Transverse colon (tissue), 4 donors: ENCODE results near the gene UNC119. TPM values are rescaled to one million over a fixed set of nuclear protein-coding genes. Genes with fewer than 3 reads are reported as not detected.

Experiments used
- DNase-seq: peaks from one replicate; pipeline ENCODE4 v3.0.0-alpha.2; 2019
- H3K27ac ChIP-seq, 4 donors: fragments of 200-600 bp; sonication (generic); 2 replicates each; pipeline ENCODE4 v1.5.1; 2016 to 2018; ENCODE audit warnings: inconsistent platforms in 4 of 4
- H3K27me3 ChIP-seq: fragments of 200-600 bp; sonication (generic); 2 replicates; pipeline ENCODE4 v1.5.1; 2017; ENCODE audit warnings: inconsistent platforms
- H3K36me3 ChIP-seq, 4 donors: fragments of 200-600 bp; sonication (generic); 2 replicates each; pipeline ENCODE4 v1.5.1; 2017 to 2019; ENCODE audit warnings: inconsistent platforms in 4 of 4
- H3K4me1 ChIP-seq, 4 donors: fragments of 200-600 bp; sonication (generic); 2 replicates each; pipeline ENCODE4 v1.5.1; 2017 to 2020; ENCODE audit warnings: inconsistent platforms in 4 of 4
- H3K4me3 ChIP-seq, 4 donors: fragments of 200-600 bp; sonication (generic); 1 replicate in 1 of 4; 2 replicates in 3 of 4; pipeline versions ENCODE4 v1.5.1 to v1.6.1; 2017 to 2019; ENCODE audit warnings: inconsistent platforms in 4 of 4
- H3K9me3 ChIP-seq, 2 donors: fragments of 200-600 bp; sonication (generic); 2 replicates each; pipeline ENCODE4 v1.5.1; 2017 to 2019; ENCODE audit warnings: inconsistent platforms in 2 of 2
- CTCF ChIP-seq, 5 experiments: fragments of 200-600 bp in 3 of 5; fragments of 450-650 bp in 2 of 5; sonication (generic) in 3 of 5; IDR thresholded peaks; 1 replicate in 2 of 5; 2 replicates in 3 of 5; pipeline ENCODE4 v1.5.1; 2016 to 2017; ENCODE audit warnings: antibody characterized with exemption in 5 of 5, inconsistent platforms in 3 of 5, mild to moderate bottlenecking in 2 of 5, moderate library complexity in 1 of 5
- EP300 ChIP-seq: sonication (generic); formaldehyde crosslinking; IDR thresholded peaks from one replicate; pipeline ENCODE4 v1.6.1; 2017; ENCODE audit warnings: antibody characterized with exemption, low read depth
- POLR2A ChIP-seq: fragments of 450-650 bp; IDR thresholded peaks from one replicate; pipeline ENCODE4 v1.6.1; 2016; ENCODE audit warnings: antibody characterized with exemption, mild to moderate bottlenecking, moderate library complexity
- POLR2AphosphoS5 ChIP-seq, 3 donors: sonication (generic); formaldehyde crosslinking; IDR thresholded peaks; one replicate each; pipeline ENCODE4 v1.6.1; 2016; ENCODE audit warnings: antibody characterized with exemption in 3 of 3
- WGBS, 2 donors: methylation state at CpG; one replicate each; pipeline ENCODE4 v1.1.5; 2018; ENCODE audit warnings: low coverage in 1 of 2; 5-methylcytosine and 5-hydroxymethylcytosine counted together
- in situ Hi-C, 4 donors: fragments of 200-750 bp; cut with MboI; loops; one replicate each; pipeline versions ENCODE4 v1.15.0 to v1.15.1; 2017; ENCODE audit warnings: low sequenced_read_pairs in 3 of 4, low pct_ligation_motif_present in 1 of 4, low pct_unique_long_range_greater_than_20kb in 1 of 4
- intact Hi-C: fragments of 100-400 bp; cut with DNase I; formaldehyde crosslinking; loops from one replicate; pipeline ENCODE4 v1.15.1; 2023; ENCODE audit warnings: low total_unique reads
- total RNA-seq, 4 donors: library from RNA; depleted of rRNA; stranded (reverse); fragments of >200 nt; gene quantifications; one replicate each; pipeline ENCODE4 v1.1.0, GENCODE V29; 2016

Gene UNC119
- total RNA-seq, 4 donors from 2014 or later, result 16.4 to 52.4 (median 32.8) TPM

- H3K27ac ChIP-seq, result peak overlapping the region in 1 of 4 donors; percentile 27
- no peak for TF ChIP-seq POLR2AphosphoS5 (IDR thresholded peaks at IDR 0.05)
- TF ChIP-seq EP300, result no peak
- no peak for TF ChIP-seq CTCF (IDR thresholded peaks at IDR 0.05)
- no peak for TF ChIP-seq POLR2A
- peaks cover 4 to 33% (median 8%) of the 10 kb centered on the region in 4 donors for H3K4me1 ChIP-seq
- no peaks in the 10 kb centered on the region for H3K27me3 ChIP-seq
- no peak for DNase-seq
- in situ Hi-C loops (no loop called here), intact Hi-C loops (loop anchor here (10.0 kb wide), 1 partner anchor 58 kb away; no protein-coding TSS in a partner anchor)
- 88% methylated on average over 14 of the region's 14 CpGs; no CpG with 5 or more reads in 1 of the 2 donors for WGBS, 2 donors
- H3K36me3 ChIP-seq, result peaks cover 0 to 6% (median 0%) of the 10 kb centered on the region in 4 donors
- no peaks in the 10 kb centered on the region for H3K9me3 ChIP-seq
- no peak overlapping the region for H3K4me3 ChIP-seq
Measured at GRCh38 chr17:28547096-28547622, 5.3 kb downstream of the UNC119 start.

- Histone ChIP-seq H3K27me3 (no peaks in the 10 kb centered on the region), H3K4me3 (no peak overlapping the region), H3K9me3 (no peaks in the 10 kb centered on the region), H3K27ac (no peak overlapping the region), H3K36me3 (peaks cover 0 to 6% (median 0%) of the 10 kb centered on the region in 4 donors), H3K4me1 (peaks cover 0 to 22% (median 0%) of the 10 kb centered on the region in 4 donors)
- TF ChIP-seq POLR2AphosphoS5 (IDR thresholded peaks at IDR 0.05) (no peak), POLR2A (no peak), EP300 (no peak), CTCF (IDR thresholded peaks at IDR 0.05) (no peak)
- in situ Hi-C loops (no loop called here), intact Hi-C loops (loop anchor here (10.0 kb wide), 1 partner anchor 59 kb away; no protein-coding TSS in a partner anchor)
- WGBS, 2 donors, result 60 to 67% methylated on average over 1 to 6 of the region's 6 CpGs
- DNase-seq, result no peak
Measured at GRCh38 chr17:28545787-28546415, 6.5 kb downstream of the UNC119 start.

- H3K27me3 ChIP-seq, result no peaks in the 10 kb centered on the region
- intact Hi-C loops (loop anchor here (10.0 kb wide), 1 partner anchor 60 kb away; no protein-coding TSS in a partner anchor), in situ Hi-C loops (no loop called here)
- H3K36me3 ChIP-seq, result peaks cover 0 to 6% (median 0%) of the 10 kb centered on the region in 4 donors
- DNase-seq, result no peak
- H3K27ac ChIP-seq, result no peak overlapping the region
- WGBS, 2 donors, result 73% methylated on average over 2 of the region's 2 CpGs; no CpG with 5 or more reads in 1 of the 2 donors
- H3K9me3 ChIP-seq, result no peaks in the 10 kb centered on the region
- H3K4me3 ChIP-seq, result no peak overlapping the region
- no peak for TF ChIP-seq CTCF (IDR thresholded peaks at IDR 0.05)
- no peak for TF ChIP-seq POLR2A
- no peak for TF ChIP-seq EP300
- no peak for TF ChIP-seq POLR2AphosphoS5 (IDR thresholded peaks at IDR 0.05)
- H3K4me1 ChIP-seq, result peaks cover 0 to 19% (median 0%) of the 10 kb centered on the region in 4 donors
Measured at GRCh38 chr17:28545141-28545503, 7.3 kb downstream of the UNC119 start.

GRCh38 chr17:28544402-28545140 is 7.9 kb downstream of the UNC119 start:
- H3K27ac ChIP-seq, result no peak overlapping the region
- WGBS, 2 donors, result 92 to 100% methylated on average over 1 to 4 of the region's 4 CpGs
- H3K4me3 ChIP-seq, result no peak overlapping the region
- in situ Hi-C loops, result no loop called here
- TF ChIP-seq EP300, result no peak
- TF ChIP-seq CTCF (IDR thresholded peaks at IDR 0.05), result no peak
- no peak for TF ChIP-seq POLR2AphosphoS5 (IDR thresholded peaks at IDR 0.05)
- TF ChIP-seq POLR2A, result no peak
- intact Hi-C loops, result loop anchor here (5.0 to 10.0 kb wide), 2 partner anchors 60 to 162 kb away; no protein-coding TSS in a partner anchor
- peaks cover 0 to 14% (median 0%) of the 10 kb centered on the region in 4 donors for H3K4me1 ChIP-seq
- H3K36me3 ChIP-seq, result peaks cover 0 to 6% (median 0%) of the 10 kb centered on the region in 4 donors
- no peaks in the 10 kb centered on the region for H3K27me3 ChIP-seq
- no peaks in the 10 kb centered on the region for H3K9me3 ChIP-seq
- DNase-seq, result no peak
